SIG-M5 treated with dmso at 0.1 percent for 504 hours (cell line): ENCODE measurements around the gene BCKDK.
A peak's percentile ranks its signal among the peaks of the same experiment; 100 is the strongest.

Experiments
- DNase-seq: peaks from one replicate; lab custom pipeline; 2025; ENCODE audit not compliant: unreplicated experiment; lab: John Stamatoyannopoulos, UW

The BCKDK gene

GRCh38 chr16:31108035-31108793 lies at the start of gene BCKDK:
Gene BCKDK, plus strand, starts transcription at chr16:31108386. Its CDS starts 838 bp downstream, at chr16:31109224.
- DNase-seq: peak; percentile 70

GRCh38 chr16:31061126-31061812 lies 46.9 kb upstream of the BCKDK start:
- no peak for DNase-seq

GRCh38 chr16:31061813-31062440 lies 46.3 kb upstream of the BCKDK start:
- no peak for DNase-seq

GRCh38 chr16:31063495-31063842 lies 44.7 kb upstream of the BCKDK start:
- no peak for DNase-seq

- no peak for DNase-seq
These were observed 44.2 kb upstream of the BCKDK start for GRCh38 chr16:31063843-31064611.

- no peak for DNase-seq
These were observed 43.2 kb upstream of the BCKDK start for GRCh38 chr16:31064882-31065461.

- no peak for DNase-seq
These were observed 40.8 kb upstream of the BCKDK start for GRCh38 chr16:31067342-31067741.

GRCh38 chr16:31071861-31072260 lies 36.3 kb upstream of the BCKDK start:
- no peak for DNase-seq

GRCh38 chr16:31072540-31073141 lies 35.5 kb upstream of the BCKDK start:
- DNase-seq: peak; percentile 61

GRCh38 chr16:31073142-31073969 lies 34.8 kb upstream of the BCKDK start:
- DNase-seq: peak; percentile 87

GRCh38 chr16:31073970-31074813 lies 34.0 kb upstream of the BCKDK start, which contains the start of the genes ZNF646 and ZNF668:
Gene ZNF646, plus strand, starts transcription at chr16:31074422. Its CDS starts 1,903 bp downstream, at chr16:31076325.
Gene ZNF668, minus strand, starts transcription at chr16:31074240. Its CDS starts 9,781 bp downstream, at chr16:31064459.
- DNase-seq: peak; percentile 99

GRCh38 chr16:31074814-31075183 lies 33.4 kb upstream of the BCKDK start:
- no peak for DNase-seq

- no peak for DNase-seq
These were observed 31.9 kb upstream of the BCKDK start for GRCh38 chr16:31076319-31076718.

GRCh38 chr16:31077024-31077423 lies 31.2 kb upstream of the BCKDK start:
- no peak for DNase-seq

GRCh38 chr16:31077592-31078396 lies 30.4 kb upstream of the BCKDK start:
- no peak for DNase-seq

- DNase-seq: no peak
These were observed 29.4 kb upstream of the BCKDK start for GRCh38 chr16:31078597-31079341.

GRCh38 chr16:31079342-31079944 lies 28.7 kb upstream of the BCKDK start:
- DNase-seq: peak; percentile 84
